ENCODE results near the gene PROCA1. TPM values are rescaled to one million over a fixed set of nuclear protein-coding genes. Genes with fewer than 3 reads are reported as not detected.

Gene PROCA1
- total and polyA plus RNA-seq, 7 donors: 0.21 to 1.1 (median 0.36) TPM

DNA sequence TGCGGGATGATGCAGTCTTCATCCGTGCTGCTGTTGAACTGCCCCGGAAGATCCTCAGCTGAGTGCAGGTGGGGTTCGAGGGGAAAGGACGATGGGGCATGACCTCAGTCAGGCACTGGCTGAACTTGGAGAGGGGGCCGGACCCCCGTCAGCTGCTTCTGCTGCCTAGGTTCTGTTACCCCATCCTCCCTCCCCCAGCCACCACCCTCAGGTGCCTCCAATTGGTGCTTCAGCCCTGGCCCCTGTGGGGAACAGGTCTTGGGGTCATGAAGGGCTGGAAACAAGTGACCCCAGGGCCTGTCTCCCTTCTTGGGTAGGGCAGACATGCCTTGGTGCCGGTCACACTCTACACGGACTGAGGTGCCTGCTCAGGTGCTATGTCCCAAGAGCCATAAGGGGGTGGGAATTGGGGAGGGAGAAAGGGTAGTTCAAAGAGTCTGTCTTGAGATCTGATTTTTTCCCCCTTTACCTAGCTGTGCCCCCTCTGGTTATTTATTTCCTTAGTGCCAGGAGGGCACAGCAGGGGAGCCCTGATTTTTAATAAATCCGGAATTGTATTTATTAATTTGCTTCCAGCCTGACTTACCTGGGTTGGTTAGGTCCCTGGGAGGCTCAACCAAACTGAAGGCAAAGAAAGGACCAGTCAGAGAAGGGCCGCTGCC is 38.0 kb upstream of the PROCA1 start:
- H3K4me1 ChIP-seq: peaks cover 16% of the 10 kb centered on the region
- intact Hi-C loops (cut with DNase I): loop anchor here (1.0 to 2.0 kb wide), 2 partner anchors 21 to 23 kb away; partner anchors contain the start of genes NEK8 (in 1 of the 2) and TLCD1 (in 1 of the 2)
- no peak overlapping the region for H3K27ac ChIP-seq
- peaks cover 0 to 21% of the 10 kb centered on the region in 2 donors for H3K36me3 ChIP-seq (ENCODE audit: insufficient read depth in 1 of 2, low read depth in 1 of 2)
- H3K9me3 ChIP-seq: no peaks in the 10 kb centered on the region
- no peaks in the 10 kb centered on the region for H3K27me3 ChIP-seq (ENCODE audit: insufficient read depth in 3 of 3, low read length in 2 of 3)
- ATAC-seq (peak in 2 of 4 donors; percentile 4 to 7), DNase-seq (peak in 1 of 2 donors; percentile 40)
- no peak overlapping the region for H3K4me3 ChIP-seq
- TF ChIP-seq, protein P1, sequence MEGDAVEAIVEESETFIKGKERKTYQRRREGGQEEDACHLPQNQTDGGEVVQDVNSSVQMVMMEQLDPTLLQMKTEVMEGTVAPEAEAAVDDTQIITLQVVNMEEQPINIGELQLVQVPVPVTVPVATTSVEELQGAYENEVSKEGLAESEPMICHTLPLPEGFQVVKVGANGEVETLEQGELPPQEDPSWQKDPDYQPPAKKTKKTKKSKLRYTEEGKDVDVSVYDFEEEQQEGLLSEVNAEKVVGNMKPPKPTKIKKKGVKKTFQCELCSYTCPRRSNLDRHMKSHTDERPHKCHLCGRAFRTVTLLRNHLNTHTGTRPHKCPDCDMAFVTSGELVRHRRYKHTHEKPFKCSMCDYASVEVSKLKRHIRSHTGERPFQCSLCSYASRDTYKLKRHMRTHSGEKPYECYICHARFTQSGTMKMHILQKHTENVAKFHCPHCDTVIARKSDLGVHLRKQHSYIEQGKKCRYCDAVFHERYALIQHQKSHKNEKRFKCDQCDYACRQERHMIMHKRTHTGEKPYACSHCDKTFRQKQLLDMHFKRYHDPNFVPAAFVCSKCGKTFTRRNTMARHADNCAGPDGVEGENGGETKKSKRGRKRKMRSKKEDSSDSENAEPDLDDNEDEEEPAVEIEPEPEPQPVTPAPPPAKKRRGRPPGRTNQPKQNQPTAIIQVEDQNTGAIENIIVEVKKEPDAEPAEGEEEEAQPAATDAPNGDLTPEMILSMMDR (IDR thresholded peaks at IDR 0.05): no peak
- WGBS, 3 donors: 53 to 64% (median 58%) methylated on average over 11 of the region's 11 CpGs

DNA sequence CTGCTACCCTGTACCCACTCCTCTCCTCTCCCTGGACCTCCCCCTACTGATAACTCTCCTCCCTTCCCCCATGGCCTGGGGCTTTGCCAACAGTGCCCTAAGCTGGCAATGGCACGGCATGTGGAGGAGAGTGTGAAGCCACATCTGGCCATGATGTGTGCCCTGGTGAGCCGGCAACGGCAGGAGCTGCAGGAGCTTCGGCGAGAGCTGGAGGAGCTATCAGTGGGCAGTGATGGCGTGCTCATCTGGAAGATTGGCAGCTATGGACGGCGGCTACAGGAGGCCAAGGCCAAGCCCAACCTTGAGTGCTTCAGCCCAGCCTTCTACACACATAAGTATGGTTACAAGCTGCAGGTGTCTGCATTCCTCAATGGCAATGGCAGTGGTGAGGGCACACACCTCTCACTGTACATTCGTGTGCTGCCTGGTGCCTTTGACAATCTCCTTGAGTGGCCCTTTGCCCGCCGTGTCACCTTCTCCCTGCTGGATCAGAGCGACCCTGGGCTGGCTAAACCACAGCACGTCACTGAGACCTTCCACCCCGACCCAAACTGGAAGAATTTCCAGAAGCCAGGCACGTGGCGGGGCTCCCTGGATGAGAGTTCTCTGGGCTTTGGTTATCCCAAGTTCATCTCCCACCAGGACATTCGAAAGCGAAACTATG is 37.3 kb upstream of the PROCA1 start:
- H3K4me1 ChIP-seq: peaks cover 17% of the 10 kb centered on the region
- no peak overlapping the region for H3K27ac ChIP-seq
- ATAC-seq (no peak), DNase-seq (peak in 1 of 2 donors; percentile 55)
- WGBS, 3 donors: 58 to 73% (median 63%) methylated on average over 18 of the region's 18 CpGs
- H3K4me3 ChIP-seq: no peak overlapping the region
- intact Hi-C loops (cut with DNase I): no loop called here
- no peaks in the 10 kb centered on the region for H3K9me3 ChIP-seq
- TF ChIP-seq, protein P1 (IDR thresholded peaks at IDR 0.05): no peak
- no peaks in the 10 kb centered on the region for H3K27me3 ChIP-seq (ENCODE audit: insufficient read depth in 3 of 3, low read length in 2 of 3)
- peaks cover 0 to 21% of the 10 kb centered on the region in 2 donors for H3K36me3 ChIP-seq (ENCODE audit: insufficient read depth in 1 of 2, low read depth in 1 of 2)

DNA sequence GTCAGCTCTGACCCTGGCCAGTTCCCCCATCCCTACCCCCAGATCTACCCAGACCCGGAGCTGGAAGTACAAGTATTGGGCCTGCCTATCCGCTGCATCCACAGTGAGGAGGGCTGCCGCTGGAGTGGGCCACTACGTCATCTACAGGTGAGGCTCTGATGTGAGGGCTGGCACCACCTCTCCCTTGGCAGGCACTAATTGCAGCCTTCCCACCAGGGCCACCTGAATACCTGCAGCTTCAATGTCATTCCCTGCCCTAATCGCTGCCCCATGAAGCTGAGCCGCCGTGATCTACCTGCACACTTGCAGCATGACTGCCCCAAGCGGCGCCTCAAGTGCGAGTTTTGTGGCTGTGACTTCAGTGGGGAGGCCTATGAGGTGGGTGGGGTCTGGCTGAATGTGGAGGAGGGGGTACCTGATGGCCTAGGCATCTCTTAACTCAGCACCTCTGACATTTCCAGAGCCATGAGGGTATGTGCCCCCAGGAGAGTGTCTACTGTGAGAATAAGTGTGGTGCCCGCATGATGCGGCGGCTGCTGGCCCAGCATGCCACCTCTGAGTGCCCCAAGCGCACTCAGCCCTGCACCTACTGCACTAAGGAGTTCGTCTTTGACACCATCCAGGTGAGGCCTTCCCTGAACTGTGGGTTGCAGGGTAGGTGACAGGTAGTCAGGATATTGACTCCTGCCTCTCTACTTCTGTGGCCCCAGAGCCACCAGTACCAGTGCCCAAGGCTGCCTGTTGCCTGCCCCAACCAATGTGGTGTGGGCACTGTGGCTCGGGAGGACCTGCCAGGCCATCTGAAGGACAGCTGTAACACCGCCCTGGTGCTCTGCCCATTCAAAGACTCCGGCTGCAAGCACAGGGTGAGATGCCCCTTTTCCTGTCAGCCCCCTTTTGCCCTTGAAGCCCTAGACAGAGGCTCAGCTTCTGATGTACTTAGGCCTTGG is 36.4 kb upstream of the PROCA1 start:
- Histone ChIP-seq H3K4me1 (peaks cover 22% of the 10 kb centered on the region), H3K36me3 (ENCODE audit: insufficient read depth in 1 of 2, low read depth in 1 of 2) (peaks cover 0 to 21% of the 10 kb centered on the region in 2 donors), H3K27ac (no peak overlapping the region), H3K27me3 (ENCODE audit: insufficient read depth in 3 of 3, low read length in 2 of 3) (no peaks in the 10 kb centered on the region), H3K9me3 (no peaks in the 10 kb centered on the region), H3K4me3 (no peak overlapping the region)
- intact Hi-C loops (cut with DNase I): no loop called here
- DNase-seq: peak in 1 of 2 donors; percentile 45
- WGBS, 3 donors: 85 to 90% (median 86%) methylated on average over 18 of the region's 18 CpGs
- TF ChIP-seq, protein P1 (IDR thresholded peaks at IDR 0.05): no peak
- ATAC-seq: no peak

DNA sequence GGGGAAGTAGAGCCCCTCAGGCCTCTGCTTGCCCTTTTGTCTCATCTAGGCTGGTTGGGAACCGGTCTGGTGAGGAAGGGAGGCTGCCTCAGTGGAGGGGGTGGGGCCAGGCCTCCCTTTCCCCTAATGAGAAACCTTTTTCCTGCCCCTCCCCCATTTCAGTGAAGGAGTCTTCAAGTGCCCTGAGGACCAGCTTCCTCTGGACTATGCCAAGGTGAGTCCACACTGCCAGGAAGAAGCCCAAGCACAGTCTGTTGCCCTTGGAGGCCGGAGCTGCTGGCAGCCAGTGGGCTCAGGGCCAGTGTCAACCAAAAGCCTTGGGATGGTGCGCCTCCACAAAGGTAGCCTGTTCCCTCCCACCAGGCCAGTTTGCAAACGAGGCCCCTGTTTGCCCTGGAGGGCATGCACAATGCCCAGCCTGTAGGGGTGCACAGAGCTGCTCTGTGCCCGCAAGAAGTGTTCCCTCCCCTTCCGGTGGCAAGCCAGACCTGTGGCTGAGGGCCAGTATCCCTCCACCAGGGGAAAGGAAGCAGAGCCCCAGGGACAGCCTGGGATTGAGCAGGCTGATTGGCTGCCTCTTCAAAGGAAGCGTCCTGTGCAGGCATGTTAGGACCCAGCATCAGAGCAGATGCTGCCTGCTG is 35.5 kb upstream of the PROCA1 start:
- no peak overlapping the region for H3K27ac ChIP-seq
- no peak overlapping the region for H3K4me3 ChIP-seq
- DNase-seq (peak in 1 of 2 donors; percentile 47), ATAC-seq (no peak)
- WGBS, 3 donors: 50 to 61% (median 51%) methylated on average over 5 to 7 of the region's 7 CpGs
- TF ChIP-seq, protein P1 (IDR thresholded peaks at IDR 0.05): no peak
- peaks cover 0 to 21% of the 10 kb centered on the region in 2 donors for H3K36me3 ChIP-seq (ENCODE audit: insufficient read depth in 1 of 2, low read depth in 1 of 2)
- no peaks in the 10 kb centered on the region for H3K9me3 ChIP-seq
- H3K4me1 ChIP-seq: peaks cover 28% of the 10 kb centered on the region
- intact Hi-C loops (cut with DNase I): no loop called here
- H3K27me3 ChIP-seq (ENCODE audit: insufficient read depth in 3 of 3, low read length in 2 of 3): no peaks in the 10 kb centered on the region

Data from psoas muscle (tissue), 8 donors.